ENCODE data around the gene TMED5.
A peak's percentile ranks its signal among the peaks of the same experiment; 100 is the strongest.

DNA sequence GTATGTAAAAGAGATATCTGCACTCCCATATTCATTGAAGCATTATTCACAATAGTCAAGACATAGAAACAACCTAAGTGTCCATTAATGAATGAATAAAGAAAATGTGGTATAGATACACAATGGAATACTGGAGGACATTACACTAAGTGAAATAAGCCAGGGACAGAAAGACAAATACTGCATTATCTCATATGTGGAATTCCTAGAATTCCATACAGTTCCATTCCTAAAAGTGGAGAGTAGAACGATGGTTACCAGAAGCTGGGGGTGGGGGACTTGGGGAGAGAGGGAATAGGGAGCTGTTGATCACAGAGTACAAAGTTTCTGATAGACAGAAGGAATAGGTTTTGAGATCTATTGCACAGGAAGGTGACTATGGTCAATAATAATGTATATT, 7.4 kb downstream of the TMED5 start:
- TF ChIP-seq ZNF501 (tag by site-specific recombination; IDR thresholded peaks at IDR 0.05): no peak
- TF ChIP-seq ZNF366 (tag by site-specific recombination; conservative IDR thresholded peaks at IDR 0.05): 0 out of 2 replicates have a peak, but pooled peaks have one; percentile 38
- TF ChIP-seq, protein P1, sequence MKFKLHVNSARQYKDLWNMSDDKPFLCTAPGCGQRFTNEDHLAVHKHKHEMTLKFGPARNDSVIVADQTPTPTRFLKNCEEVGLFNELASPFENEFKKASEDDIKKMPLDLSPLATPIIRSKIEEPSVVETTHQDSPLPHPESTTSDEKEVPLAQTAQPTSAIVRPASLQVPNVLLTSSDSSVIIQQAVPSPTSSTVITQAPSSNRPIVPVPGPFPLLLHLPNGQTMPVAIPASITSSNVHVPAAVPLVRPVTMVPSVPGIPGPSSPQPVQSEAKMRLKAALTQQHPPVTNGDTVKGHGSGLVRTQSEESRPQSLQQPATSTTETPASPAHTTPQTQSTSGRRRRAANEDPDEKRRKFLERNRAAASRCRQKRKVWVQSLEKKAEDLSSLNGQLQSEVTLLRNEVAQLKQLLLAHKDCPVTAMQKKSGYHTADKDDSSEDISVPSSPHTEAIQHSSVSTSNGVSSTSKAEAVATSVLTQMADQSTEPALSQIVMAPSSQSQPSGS (tag by site-specific recombination; IDR thresholded peaks at IDR 0.05; ENCODE audit: low read depth): no peak
- TF ChIP-seq, protein P2, sequence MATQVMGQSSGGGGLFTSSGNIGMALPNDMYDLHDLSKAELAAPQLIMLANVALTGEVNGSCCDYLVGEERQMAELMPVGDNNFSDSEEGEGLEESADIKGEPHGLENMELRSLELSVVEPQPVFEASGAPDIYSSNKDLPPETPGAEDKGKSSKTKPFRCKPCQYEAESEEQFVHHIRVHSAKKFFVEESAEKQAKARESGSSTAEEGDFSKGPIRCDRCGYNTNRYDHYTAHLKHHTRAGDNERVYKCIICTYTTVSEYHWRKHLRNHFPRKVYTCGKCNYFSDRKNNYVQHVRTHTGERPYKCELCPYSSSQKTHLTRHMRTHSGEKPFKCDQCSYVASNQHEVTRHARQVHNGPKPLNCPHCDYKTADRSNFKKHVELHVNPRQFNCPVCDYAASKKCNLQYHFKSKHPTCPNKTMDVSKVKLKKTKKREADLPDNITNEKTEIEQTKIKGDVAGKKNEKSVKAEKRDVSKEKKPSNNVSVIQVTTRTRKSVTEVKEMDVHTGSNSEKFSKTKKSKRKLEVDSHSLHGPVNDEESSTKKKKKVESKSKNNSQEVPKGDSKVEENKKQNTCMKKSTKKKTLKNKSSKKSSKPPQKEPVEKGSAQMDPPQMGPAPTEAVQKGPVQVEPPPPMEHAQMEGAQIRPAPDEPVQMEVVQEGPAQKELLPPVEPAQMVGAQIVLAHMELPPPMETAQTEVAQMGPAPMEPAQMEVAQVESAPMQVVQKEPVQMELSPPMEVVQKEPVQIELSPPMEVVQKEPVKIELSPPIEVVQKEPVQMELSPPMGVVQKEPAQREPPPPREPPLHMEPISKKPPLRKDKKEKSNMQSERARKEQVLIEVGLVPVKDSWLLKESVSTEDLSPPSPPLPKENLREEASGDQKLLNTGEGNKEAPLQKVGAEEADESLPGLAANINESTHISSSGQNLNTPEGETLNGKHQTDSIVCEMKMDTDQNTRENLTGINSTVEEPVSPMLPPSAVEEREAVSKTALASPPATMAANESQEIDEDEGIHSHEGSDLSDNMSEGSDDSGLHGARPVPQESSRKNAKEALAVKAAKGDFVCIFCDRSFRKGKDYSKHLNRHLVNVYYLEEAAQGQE (tag by site-specific recombination; IDR thresholded peaks at IDR 0.05): no peak
- TF ChIP-seq, protein P3, sequence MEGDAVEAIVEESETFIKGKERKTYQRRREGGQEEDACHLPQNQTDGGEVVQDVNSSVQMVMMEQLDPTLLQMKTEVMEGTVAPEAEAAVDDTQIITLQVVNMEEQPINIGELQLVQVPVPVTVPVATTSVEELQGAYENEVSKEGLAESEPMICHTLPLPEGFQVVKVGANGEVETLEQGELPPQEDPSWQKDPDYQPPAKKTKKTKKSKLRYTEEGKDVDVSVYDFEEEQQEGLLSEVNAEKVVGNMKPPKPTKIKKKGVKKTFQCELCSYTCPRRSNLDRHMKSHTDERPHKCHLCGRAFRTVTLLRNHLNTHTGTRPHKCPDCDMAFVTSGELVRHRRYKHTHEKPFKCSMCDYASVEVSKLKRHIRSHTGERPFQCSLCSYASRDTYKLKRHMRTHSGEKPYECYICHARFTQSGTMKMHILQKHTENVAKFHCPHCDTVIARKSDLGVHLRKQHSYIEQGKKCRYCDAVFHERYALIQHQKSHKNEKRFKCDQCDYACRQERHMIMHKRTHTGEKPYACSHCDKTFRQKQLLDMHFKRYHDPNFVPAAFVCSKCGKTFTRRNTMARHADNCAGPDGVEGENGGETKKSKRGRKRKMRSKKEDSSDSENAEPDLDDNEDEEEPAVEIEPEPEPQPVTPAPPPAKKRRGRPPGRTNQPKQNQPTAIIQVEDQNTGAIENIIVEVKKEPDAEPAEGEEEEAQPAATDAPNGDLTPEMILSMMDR (tag by site-specific recombination; IDR thresholded peaks at IDR 0.05): no peak
- no peak for TF ChIP-seq TRIM28 (IDR thresholded peaks at IDR 0.05; ENCODE audit: borderline replicate concordance, low read length)
- TF ChIP-seq, protein P4, sequence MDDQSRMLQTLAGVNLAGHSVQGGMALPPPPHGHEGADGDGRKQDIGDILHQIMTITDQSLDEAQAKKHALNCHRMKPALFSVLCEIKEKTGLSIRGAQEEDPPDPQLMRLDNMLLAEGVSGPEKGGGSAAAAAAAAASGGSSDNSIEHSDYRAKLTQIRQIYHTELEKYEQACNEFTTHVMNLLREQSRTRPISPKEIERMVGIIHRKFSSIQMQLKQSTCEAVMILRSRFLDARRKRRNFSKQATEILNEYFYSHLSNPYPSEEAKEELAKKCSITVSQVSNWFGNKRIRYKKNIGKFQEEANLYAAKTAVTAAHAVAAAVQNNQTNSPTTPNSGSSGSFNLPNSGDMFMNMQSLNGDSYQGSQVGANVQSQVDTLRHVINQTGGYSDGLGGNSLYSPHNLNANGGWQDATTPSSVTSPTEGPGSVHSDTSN (CRISPR knock-in tag; IDR thresholded peaks at IDR 0.05): no peak
- no peak for TF ChIP-seq ZNF48 (tag by site-specific recombination; IDR thresholded peaks at IDR 0.05)
- TF ChIP-seq ZNF175 (tag by site-specific recombination; IDR thresholded peaks at IDR 0.05): no peak
